Erythroblast (primary cell): ENCODE data around the gene AP5Z1.

Experiments
- DNase-seq, 2 experiments: peaks; one replicate each; lab custom pipeline; 2025; lab: John Stamatoyannopoulos, UW
- GATA1 ChIP-seq: IDR thresholded peaks from 2 replicates; pipeline ENCODE4 v1.6.1; 2011; ENCODE audit warnings: low read depth, mild to moderate bottlenecking, control low read depth, low read length, moderate library complexity
- POLR2A ChIP-seq: IDR thresholded peaks from 2 replicates; pipeline ENCODE4 v1.6.1; 2011; ENCODE audit warnings: mild to moderate bottlenecking, low read length

Gene AP5Z1, protein sequence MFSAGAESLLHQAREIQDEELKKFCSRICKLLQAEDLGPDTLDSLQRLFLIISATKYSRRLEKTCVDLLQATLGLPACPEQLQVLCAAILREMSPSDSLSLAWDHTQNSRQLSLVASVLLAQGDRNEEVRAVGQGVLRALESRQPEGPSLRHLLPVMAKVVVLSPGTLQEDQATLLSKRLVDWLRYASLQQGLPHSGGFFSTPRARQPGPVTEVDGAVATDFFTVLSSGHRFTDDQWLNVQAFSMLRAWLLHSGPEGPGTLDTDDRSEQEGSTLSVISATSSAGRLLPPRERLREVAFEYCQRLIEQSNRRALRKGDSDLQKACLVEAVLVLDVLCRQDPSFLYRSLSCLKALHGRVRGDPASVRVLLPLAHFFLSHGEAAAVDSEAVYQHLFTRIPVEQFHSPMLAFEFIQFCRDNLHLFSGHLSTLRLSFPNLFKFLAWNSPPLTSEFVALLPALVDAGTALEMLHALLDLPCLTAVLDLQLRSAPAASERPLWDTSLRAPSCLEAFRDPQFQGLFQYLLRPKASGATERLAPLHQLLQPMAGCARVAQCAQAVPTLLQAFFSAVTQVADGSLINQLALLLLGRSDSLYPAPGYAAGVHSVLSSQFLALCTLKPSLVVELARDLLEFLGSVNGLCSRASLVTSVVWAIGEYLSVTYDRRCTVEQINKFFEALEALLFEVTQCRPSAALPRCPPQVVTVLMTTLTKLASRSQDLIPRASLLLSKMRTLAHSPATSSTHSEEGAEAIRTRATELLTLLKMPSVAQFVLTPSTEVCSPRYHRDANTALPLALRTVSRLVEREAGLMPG

DNA sequence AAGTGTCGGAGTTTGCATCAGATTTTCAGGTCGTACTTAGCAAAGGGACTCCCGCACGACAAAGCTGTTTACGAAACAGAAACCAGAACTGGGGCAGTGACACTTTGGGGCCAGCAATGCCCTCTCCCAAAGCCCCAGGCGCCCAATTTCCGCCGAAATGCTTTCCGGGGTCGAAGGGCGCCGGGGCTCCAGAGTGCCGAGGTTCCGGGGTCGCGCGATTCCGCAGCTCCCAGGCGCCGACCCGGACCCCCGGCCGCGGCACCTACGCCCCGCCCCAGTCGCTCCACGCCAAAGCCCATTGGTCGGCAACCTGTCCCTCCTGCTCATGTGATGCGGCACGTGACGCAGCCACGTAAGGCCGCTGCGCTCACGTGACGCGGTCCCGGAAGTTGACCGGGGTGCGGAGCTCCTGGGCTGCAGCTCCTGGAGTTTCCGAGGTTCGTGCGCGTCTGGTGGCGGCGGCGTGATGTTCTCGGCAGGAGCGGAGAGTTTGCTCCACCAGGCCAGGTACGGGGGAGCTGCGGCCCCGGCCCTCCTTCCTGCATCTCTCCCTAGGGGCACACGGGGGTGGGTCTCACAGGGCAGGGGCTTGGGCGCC lies at the start of gene AP5Z1:
AP5Z1 (plus strand) TSS at position 374 of the 598 bp plus-strand sequence; CDS start at position 467, 93 bp downstream.
- peak; percentile 96 for TF ChIP-seq POLR2A
- no peak for TF ChIP-seq GATA1
- peak; percentile 98 for DNase-seq

DNA sequence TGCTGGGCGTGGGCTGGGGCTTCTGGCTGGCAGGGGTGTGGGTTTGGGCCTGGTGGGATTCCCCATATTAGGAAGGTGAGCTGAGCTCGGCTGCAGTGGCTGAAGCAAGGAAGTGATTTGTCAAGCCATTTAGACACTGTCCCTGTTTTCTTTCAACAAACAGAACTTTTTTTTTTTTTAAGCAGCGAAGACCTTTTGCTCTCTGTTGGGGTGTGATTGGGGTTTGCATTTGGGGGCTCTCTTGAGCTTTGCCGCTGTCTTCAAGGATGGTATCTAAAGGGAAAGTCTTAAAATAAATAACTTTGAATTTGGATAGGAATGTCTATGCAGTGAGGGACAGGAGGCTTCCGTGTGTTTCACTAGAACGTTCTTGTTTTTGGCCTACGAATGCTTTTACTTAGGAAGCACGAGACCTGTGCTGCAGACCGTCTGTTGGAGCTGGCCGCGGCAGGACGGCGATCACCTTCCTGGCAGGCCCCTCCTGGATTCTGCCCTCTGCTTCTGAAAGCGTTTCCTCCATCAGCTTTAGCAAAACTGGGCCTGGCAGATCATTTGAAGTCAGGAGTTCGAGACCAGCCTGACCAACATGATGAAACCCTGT lies 49.5 kb upstream of the AP5Z1 start:
- no peak for DNase-seq
- no peak for TF ChIP-seq POLR2A
- TF ChIP-seq GATA1: no peak

DNA sequence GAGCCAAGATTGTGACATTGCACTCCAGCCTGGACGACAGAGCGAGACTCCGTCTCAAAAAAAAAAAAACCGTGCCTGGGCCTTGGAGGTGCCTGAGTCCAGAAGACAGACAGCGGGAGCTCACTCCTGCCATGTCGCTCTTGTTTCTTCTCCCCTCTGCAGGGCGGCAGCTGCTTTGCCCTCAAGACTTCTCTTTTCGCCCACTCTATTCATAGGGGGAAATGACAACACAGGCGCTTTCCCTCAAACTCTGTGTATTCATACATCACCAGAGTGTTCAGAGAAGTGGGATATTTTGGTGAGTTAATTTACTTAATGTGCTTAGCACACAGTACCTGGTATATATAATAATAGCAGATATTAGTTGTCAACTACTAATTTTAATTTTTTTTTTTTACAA lies 48.9 kb upstream of the AP5Z1 start:
- DNase-seq: no peak
- TF ChIP-seq POLR2A: no peak
- TF ChIP-seq GATA1: no peak

DNA sequence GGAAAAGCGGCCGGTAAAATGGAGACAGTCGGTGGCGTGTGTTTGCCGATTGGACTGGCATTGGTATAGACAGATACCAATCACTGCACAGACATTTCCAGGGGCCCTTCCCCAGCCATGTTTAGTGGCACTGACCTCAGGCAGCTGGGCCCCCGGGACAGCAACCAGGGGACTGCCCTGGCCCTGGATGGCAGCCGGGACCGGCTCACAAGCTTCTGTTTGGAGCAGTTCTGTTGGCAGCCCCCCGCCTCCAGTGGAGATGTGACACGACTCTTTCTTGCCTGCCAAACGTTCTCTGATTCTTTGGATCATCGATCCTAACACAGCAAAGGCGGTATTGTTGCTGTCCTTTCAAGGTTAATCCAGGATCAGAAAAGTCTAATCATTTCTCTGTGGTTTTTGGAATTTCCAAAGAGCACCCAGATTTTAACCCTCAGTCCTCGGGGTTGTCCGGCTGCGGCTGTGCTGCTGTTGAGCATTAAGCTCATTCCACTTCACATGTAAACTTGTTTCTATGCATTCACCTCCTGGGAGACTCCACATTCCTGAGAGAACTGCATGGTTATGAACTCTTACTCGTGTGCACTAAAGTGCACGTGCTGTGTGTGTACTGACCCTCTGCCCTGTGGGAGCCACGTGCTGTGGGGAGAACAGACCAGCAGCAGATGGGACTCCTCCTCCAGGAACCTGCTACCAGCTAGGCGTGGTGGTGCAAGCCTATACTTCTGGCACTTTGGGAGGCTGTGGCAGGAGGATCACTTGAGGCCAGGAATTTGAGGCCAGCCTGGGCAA lies 47.3 kb upstream of the AP5Z1 start:
- no peak for TF ChIP-seq POLR2A
- TF ChIP-seq GATA1: no peak
- no peak for DNase-seq

DNA sequence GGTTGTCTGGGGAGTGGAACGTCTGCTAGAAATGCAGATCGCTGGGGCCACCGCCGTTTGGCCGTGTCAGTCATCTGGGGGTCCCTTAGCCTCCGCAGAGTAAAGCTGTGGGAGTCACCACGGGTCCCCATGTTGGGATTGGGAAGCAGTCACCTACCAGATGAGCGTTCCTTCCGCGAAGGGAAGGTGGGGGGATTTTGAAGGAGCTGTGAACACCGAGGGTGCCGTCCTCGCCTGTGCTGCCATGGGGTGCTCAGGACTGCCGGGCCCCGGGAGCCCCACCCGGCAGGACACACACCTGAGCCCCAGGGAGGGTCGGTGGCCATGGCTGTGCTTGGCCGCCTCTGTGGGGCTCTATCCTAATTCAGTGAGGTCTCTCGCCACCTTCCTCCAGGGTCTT lies 46.2 kb upstream of the AP5Z1 start:
- DNase-seq: no peak
- TF ChIP-seq POLR2A (no peak), GATA1 (no peak)

DNA sequence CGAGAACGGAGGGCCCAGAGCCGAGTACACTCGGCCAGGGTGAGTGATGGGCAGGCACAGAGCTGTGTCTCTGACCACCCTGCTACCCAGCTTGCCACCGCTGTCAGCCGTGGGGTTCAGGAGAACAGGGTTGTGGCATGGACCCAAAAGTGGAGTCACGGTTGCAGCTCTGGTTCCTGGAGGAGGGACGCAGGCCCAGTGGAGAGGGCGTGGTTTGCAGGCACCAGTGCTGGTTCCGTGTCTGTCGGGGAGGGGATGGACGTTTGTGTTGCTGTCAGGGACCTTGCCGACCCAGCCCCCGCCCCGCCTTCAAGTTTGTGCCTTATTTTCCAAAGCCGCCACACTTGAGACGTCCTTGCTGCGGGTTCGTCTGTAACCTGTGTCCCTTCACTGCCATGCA lies 45.1 kb upstream of the AP5Z1 start:
- TF ChIP-seq POLR2A: no peak
- no peak for TF ChIP-seq GATA1
- DNase-seq: no peak

DNA sequence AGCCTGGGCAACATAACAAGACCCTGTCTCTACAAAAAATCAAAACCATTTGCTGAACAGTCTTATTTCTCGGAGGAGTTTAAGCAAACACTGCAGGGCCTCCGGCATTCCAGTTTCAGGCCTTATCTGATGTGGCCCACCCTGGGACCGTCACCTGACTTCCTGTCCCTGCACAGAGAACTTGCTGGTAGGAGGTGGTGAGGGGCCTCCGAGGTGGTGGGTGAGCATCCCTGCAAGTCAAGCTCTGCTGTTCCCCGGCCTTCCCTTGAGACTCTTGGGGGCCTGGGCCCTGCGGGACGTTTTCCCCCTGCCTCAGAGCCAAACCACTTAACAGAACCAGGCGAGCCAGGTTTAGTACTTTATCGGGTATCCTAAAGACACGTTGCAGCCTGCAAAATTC lies 44.5 kb upstream of the AP5Z1 start:
- DNase-seq: no peak
- TF ChIP-seq POLR2A: no peak
- TF ChIP-seq GATA1: no peak

DNA sequence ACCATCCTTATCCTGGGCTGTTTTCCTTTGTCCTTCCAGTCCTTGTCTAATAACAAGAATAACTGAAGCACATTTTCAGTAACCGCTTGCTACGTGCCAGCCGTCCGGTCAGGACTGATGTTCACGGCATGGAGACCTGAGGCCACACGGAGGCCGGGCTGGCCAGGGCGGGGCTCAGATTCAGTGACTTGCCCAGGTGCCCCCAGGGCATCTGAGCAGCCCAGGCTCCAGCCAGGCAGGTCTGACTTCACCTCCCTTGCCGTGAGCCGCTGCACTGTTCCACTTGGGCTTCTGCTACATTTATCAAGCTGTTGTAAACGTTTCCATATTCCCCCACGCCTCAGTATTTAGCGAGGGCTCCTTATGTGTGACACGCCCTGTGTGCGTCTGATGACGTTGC lies 43.6 kb upstream of the AP5Z1 start:
- TF ChIP-seq POLR2A (no peak), GATA1 (no peak)
- DNase-seq: no peak

DNA sequence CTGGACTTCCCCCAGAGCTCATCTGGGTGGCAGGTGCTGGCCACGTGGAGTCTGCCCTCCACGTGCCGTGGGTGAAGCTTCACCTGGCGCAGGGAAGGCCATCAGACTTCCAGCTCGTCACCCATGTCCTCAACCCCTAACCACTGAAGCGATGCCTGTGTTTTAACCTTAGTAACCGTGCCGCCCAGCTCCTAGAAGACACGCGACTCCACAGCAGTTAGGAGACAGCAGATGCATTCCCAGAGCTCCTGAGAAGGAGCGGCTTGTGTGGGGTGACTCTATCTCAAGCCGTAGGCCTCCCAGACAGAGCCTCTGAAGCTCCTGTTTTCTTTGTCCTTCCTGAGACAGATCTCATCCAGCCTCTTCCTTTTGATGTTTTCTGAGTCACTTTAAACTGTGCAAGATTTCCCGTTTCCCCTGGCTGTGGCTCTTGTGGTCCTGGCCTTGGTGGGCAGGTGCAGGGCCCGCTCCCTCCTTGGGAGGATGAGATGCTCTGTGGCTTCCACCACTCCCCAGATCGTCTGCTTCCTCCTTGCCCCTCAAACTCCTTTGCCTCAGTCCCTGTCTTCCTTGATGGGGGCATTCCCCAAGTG lies 41.4 kb upstream of the AP5Z1 start:
- no peak for DNase-seq
- TF ChIP-seq POLR2A: no peak
- TF ChIP-seq GATA1: no peak

DNA sequence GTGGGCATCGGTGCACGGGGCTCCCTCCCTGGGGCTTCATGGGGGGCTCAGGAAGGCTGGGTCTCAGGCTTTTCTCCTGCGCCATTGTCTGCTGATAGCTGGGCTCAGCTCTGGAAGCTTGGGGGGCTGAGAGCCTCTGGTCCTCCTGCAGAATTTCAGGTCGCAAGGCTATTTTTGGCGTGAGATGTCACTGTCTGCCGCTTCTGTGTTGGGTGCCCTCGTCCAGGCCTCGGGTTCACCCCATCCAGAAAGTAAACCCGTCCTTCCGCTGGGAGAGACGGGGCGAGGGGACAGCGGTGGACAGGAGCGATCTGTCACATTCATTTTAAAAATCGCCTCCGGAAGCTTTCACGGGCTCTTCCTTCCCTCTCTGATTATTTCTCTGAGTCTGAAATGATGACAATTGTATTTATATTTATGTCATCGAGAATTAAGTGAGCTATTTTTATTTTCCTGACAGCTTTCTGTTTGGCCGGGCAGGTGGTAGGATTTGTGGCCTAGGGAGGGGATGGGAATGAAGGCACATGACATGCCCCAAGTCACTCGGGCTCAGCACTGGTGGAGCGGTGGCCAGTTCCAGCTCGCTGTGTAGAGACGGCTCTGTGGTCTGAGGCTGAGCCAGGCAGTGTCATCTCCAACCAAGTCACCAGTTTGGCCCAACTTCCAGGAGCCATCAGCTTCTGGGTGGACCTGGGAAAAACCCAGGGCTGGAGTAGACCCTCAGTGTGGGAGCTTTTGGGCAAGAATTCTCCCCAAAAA lies 40.7 kb upstream of the AP5Z1 start:
- TF ChIP-seq GATA1 (no peak), POLR2A (no peak)

DNA sequence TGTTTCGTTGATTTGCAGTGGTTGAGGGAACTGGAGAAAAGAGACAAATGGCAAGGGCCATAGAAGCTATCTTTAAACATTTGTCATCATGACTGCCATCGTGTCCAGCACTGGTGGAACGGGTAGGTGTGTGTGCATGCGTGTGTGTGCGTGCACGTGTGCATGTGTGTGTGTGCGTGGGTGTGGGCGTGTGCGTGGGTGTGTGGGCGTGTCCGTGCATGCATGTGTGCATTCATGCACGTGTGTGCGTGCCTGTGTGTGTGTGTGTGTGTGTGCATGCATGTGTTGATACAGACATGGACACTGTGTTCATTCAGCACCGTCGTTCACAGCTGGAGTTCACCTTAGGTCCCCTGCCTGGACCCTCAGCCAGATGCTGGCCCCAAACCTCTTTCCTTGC lies 38.1 kb upstream of the AP5Z1 start:
- TF ChIP-seq GATA1 (no peak), POLR2A (no peak)
- DNase-seq: no peak

More for the DNA sequence above, 40.7 kb upstream of the AP5Z1 start:
- DNase-seq: no peak

DNA sequence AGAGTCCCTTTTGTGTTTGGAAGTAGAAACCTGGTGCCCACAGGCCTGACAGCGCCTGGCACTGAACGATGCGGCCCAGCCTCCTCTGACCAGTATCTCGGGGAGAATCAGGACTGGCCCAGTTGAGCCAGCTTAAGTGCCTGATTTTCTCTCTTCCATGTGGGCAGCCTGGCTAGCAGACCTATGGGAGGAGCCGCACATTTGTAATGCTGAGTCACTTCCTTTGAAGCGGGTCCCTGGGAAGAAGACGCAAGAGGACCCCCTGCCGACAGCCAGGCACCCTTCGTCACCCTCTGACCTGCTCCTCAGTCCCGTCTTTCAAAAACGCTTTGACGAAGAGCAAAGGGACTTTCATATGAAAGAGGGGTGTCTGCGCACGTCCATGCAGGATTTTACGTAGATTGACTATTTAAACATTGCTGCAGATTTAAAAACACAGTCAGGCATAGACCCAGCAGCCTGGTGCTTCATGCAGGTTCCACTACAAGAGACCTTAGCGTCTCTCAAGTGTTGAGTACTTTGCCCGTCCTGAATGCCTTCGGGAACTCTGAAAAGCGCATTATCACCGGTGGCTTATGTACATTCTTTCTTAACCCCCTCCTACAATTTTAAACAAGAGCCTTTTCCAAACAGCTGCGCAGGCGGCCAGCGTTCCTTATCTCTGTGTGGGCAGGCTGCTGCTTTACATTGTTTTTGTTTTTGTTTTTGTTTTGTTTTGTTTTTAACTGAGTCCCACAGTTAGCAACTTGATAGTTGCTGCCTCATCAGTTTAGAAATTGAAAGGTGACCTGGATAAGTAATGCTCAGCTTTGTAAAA lies 36.5 kb upstream of the AP5Z1 start:
- DNase-seq: peak; percentile 36 to 52
- TF ChIP-seq GATA1 (no peak), POLR2A (no peak)
